Endothelial cell (in vitro differentiated cells): Measurements from ENCODE around the gene GPX7. TPM values are rescaled to one million over a fixed set of nuclear protein-coding genes. Genes with fewer than 3 reads are reported as not detected.

Source experiments
- DNase-seq: peaks from one replicate; pipeline ENCODE4 v3.0.0; 2021; ENCODE audit warnings: low spot score
- H3K27ac Mint-ChIP-seq: one replicate; pipeline ENCODE4 v1.8.0; 2021; ENCODE audit warnings: mixed read lengths, inconsistent platforms; ENCODE audit not compliant: unreplicated experiment
- H3K27me3 Mint-ChIP-seq: one replicate; pipeline ENCODE4 v1.8.0; 2021; ENCODE audit warnings: mild to moderate bottlenecking, moderate library complexity, mixed read lengths, inconsistent platforms; ENCODE audit not compliant: unreplicated experiment
- H3K36me3 Mint-ChIP-seq: one replicate; pipeline ENCODE4 v1.8.0; 2021; ENCODE audit warnings: mild to moderate bottlenecking, low read depth, mixed read lengths, inconsistent platforms; ENCODE audit not compliant: unreplicated experiment
- H3K4me1 Mint-ChIP-seq: one replicate; pipeline ENCODE4 v1.8.0; 2021; ENCODE audit warnings: mild to moderate bottlenecking, mixed read lengths, inconsistent platforms; ENCODE audit not compliant: unreplicated experiment
- H3K4me3 Mint-ChIP-seq: one replicate; pipeline ENCODE4 v1.8.0; 2021; ENCODE audit warnings: mild to moderate bottlenecking, mixed read lengths, inconsistent platforms; ENCODE audit not compliant: unreplicated experiment
- H3K9me3 Mint-ChIP-seq: one replicate; pipeline ENCODE4 v1.8.0; 2021; ENCODE audit warnings: mixed read lengths, inconsistent platforms; ENCODE audit not compliant: unreplicated experiment
- CTCF ChIP-seq: fragments of 200-600 bp; sonication (generic); IDR thresholded peaks from one replicate; pipeline ENCODE4 v1.5.0; 2021; ENCODE audit warnings: antibody characterized with exemption; ENCODE audit not compliant: unreplicated experiment
- total RNA-seq: library from RNA; stranded (reverse); fragmentation: NEBNext Ultra II Directional; extraction: Animal tissue kit (Norgen Biotek cat#: 25700); gene quantifications from one replicate; pipeline ENCODE4 v1.2.1, GENCODE V29; 2021; ENCODE audit not compliant: unreplicated experiment

The GPX7 gene
- total RNA-seq, 1 donor from 2014 or later: 59.4 TPM

GRCh38 chr1:52604063-52604770 lies 2.0 kb downstream of the GPX7 start:
- TF ChIP-seq CTCF: no peak
- peaks cover 25% of the 10 kb centered on the region for H3K36me3 Mint-ChIP-seq
- DNase-seq: no peak
- H3K27ac Mint-ChIP-seq: no peak overlapping the region
- H3K4me3 Mint-ChIP-seq: peak overlapping the region; percentile 26
- H3K9me3 Mint-ChIP-seq: no peaks in the 10 kb centered on the region
- peaks cover 35% of the 10 kb centered on the region for H3K4me1 Mint-ChIP-seq
- H3K27me3 Mint-ChIP-seq: no peaks in the 10 kb centered on the region

GRCh38 chr1:52613636-52614373 lies 11.6 kb downstream of the GPX7 start:
- no peak for DNase-seq
- peaks cover 16% of the 10 kb centered on the region for H3K4me1 Mint-ChIP-seq
- H3K27me3 Mint-ChIP-seq: peaks cover 2% of the 10 kb centered on the region
- TF ChIP-seq CTCF: no peak
- H3K27ac Mint-ChIP-seq: peak overlapping the region; percentile 79
- peak overlapping the region; percentile 56 for H3K4me3 Mint-ChIP-seq
- no peaks in the 10 kb centered on the region for H3K36me3 Mint-ChIP-seq
- no peaks in the 10 kb centered on the region for H3K9me3 Mint-ChIP-seq

- Mint-ChIP-seq H3K27me3 (peaks cover 2% of the 10 kb centered on the region), H3K9me3 (no peaks in the 10 kb centered on the region), H3K36me3 (no peaks in the 10 kb centered on the region), H3K4me1 (peaks cover 16% of the 10 kb centered on the region), H3K27ac (no peak overlapping the region), H3K4me3 (no peak overlapping the region)
- no peak for TF ChIP-seq CTCF
- DNase-seq: no peak
Measured at GRCh38 chr1:52614671-52615070, 12.5 kb downstream of the GPX7 start.

GRCh38 chr1:52615489-52616042 lies 13.4 kb downstream of the GPX7 start:
- Mint-ChIP-seq H3K27me3 (peaks cover 2% of the 10 kb centered on the region), H3K27ac (no peak overlapping the region)
- no peak for DNase-seq

More at GRCh38 chr1:52615489-52616042, 13.4 kb downstream of the GPX7 start:
- Mint-ChIP-seq H3K36me3 (no peaks in the 10 kb centered on the region), H3K4me3 (peak overlapping the region; percentile 79), H3K9me3 (no peaks in the 10 kb centered on the region), H3K4me1 (peaks cover 16% of the 10 kb centered on the region)
- no peak for TF ChIP-seq CTCF
